Smooth muscle cell (in vitro differentiated cells): Measurements from ENCODE around the gene LRP1B. TPM values are rescaled to one million over a fixed set of nuclear protein-coding genes. Genes with fewer than 3 reads are reported as not detected.

Source experiments
- DNase-seq: peaks from one replicate; lab custom pipeline; 2025; ENCODE audit not compliant: unreplicated experiment; lab: John Stamatoyannopoulos, UW
- H2AFZ ChIP-seq: fragments of 200-600 bp; sonication (generic); 2 replicates; pipeline ENCODE4 v1.6.0; 2016; ENCODE audit warnings: antibody characterized with exemption, low read depth, mild to moderate bottlenecking
- H3F3A ChIP-seq: fragments of 200-600 bp; sonication (generic); 2 replicates; pipeline ENCODE4 v1.6.0; 2017; ENCODE audit warnings: antibody characterized with exemption, low read depth
- H3K27ac ChIP-seq: fragments of 200-600 bp; sonication (generic); 2 replicates; pipeline ENCODE4 v1.5.1; 2016; ENCODE audit warnings: low read depth, mild to moderate bottlenecking
- H3K27me3 ChIP-seq: fragments of 200-600 bp; sonication (generic); 2 replicates; pipeline ENCODE4 v1.6.1; 2016; ENCODE audit warnings: low read depth, mild to moderate bottlenecking
- H3K36me3 ChIP-seq: fragments of 200-600 bp; sonication (generic); 2 replicates; pipeline ENCODE4 v1.5.1; 2016; ENCODE audit warnings: low read depth
- H3K4me1 ChIP-seq: fragments of 200-600 bp; sonication (generic); 2 replicates; pipeline ENCODE4 v1.5.1; 2016; ENCODE audit warnings: low read depth
- H3K4me2 ChIP-seq: fragments of 200-600 bp; sonication (generic); 2 replicates; pipeline ENCODE4 v1.6.0; 2016; ENCODE audit warnings: mild to moderate bottlenecking
- H3K4me3 ChIP-seq: fragments of 200-600 bp; sonication (generic); 2 replicates; pipeline ENCODE4 v1.5.1; 2016; ENCODE audit warnings: mild to moderate bottlenecking
- H3K79me2 ChIP-seq: fragments of 200-600 bp; sonication (generic); 2 replicates; pipeline ENCODE4 v1.6.0; 2016; ENCODE audit warnings: low read depth, mild to moderate bottlenecking
- H3K9ac ChIP-seq: fragments of 200-600 bp; sonication (generic); 2 replicates; pipeline ENCODE4 v1.6.0; 2016; ENCODE audit warnings: low read depth
- H3K9me3 ChIP-seq: fragments of 200-600 bp; sonication (generic); replicated peaks from 2 replicates; pipeline ENCODE4 v1.5.1; 2016; ENCODE audit warnings: low read depth
- H4K20me1 ChIP-seq: fragments of 200-600 bp; sonication (generic); 2 replicates; pipeline ENCODE4 v1.6.0; 2016; ENCODE audit warnings: low read depth
- CTCF ChIP-seq: fragments of 200-600 bp; sonication (generic); IDR thresholded peaks from 2 replicates; pipeline ENCODE4 v1.5.1; 2017; ENCODE audit warnings: borderline replicate concordance, mild to moderate bottlenecking, antibody characterized with exemption; ENCODE audit not compliant: insufficient read depth, poor library complexity, severe bottlenecking
- WGBS: methylation state at CpG from one replicate; pipeline ENCODE4 v1.1.7; 2016; ENCODE audit warnings: low lambda C conversion rate; 5-methylcytosine and 5-hydroxymethylcytosine counted together
- polyA plus RNA-seq: library from polyadenylated mRNA; unstranded; fragments of >200 nt; fragmentation: Nextera tagmentation; extraction: Ambion mirVana; gene quantifications from 2 replicates; pipeline ENCODE4 v1.2.1, GENCODE V29; 2016
- total RNA-seq: library from RNA; depleted of rRNA; stranded (reverse); fragments of >200 nt; gene quantifications from 2 replicates; pipeline ENCODE4 v1.2.3, GENCODE V29; 2014

LRP1B gene
- total and polyA plus RNA-seq, 2 experiments from 2014 or later: 0.08 to 2.9 TPM

- H3K27me3 ChIP-seq: no peaks in the 10 kb centered on the region
- TF ChIP-seq CTCF: no peak
- H3K36me3 ChIP-seq: no peaks in the 10 kb centered on the region
- WGBS: 34% methylated on average over 6 of the region's 6 CpGs
- no peaks in the 10 kb centered on the region for H3F3A ChIP-seq
- DNase-seq: no peak
- H3K4me2 ChIP-seq: peak overlapping the region; percentile 12
- no peak overlapping the region for H3K9ac ChIP-seq
- H3K9me3 ChIP-seq: no peaks in the 10 kb centered on the region
- H3K4me3 ChIP-seq: no peak overlapping the region
- peak overlapping the region; percentile 39 for H3K27ac ChIP-seq
- H3K4me1 ChIP-seq: no peaks in the 10 kb centered on the region
- H3K79me2 ChIP-seq: no peaks in the 10 kb centered on the region
- H4K20me1 ChIP-seq: no peaks in the 10 kb centered on the region
- peak overlapping the region; percentile 25 for H2AFZ ChIP-seq
Observed at GRCh38 chr2:141201016-141201565, 929.7 kb downstream of the LRP1B start.

GRCh38 chr2:141200191-141200590 lies 930.6 kb downstream of the LRP1B start:
- Histone ChIP-seq H2AFZ (no peak overlapping the region), H3F3A (peaks cover 5% of the 10 kb centered on the region), H3K27me3 (no peaks in the 10 kb centered on the region), H3K36me3 (no peaks in the 10 kb centered on the region), H3K27ac (peak overlapping the region; percentile 39), H3K79me2 (no peaks in the 10 kb centered on the region), H4K20me1 (no peaks in the 10 kb centered on the region), H3K4me1 (no peaks in the 10 kb centered on the region), H3K9me3 (no peaks in the 10 kb centered on the region), H3K4me3 (no peak overlapping the region), H3K4me2 (peak overlapping the region; percentile 12), H3K9ac (no peak overlapping the region)
- TF ChIP-seq CTCF: no peak
- WGBS: 52% methylated on average over 1 of the region's 1 CpG
- no peak for DNase-seq

GRCh38 chr2:141199711-141200110 lies 931.1 kb downstream of the LRP1B start:
- Histone ChIP-seq H3K36me3 (no peaks in the 10 kb centered on the region), H3K27me3 (no peaks in the 10 kb centered on the region), H3F3A (peaks cover 5% of the 10 kb centered on the region), H3K4me1 (no peaks in the 10 kb centered on the region), H3K27ac (peak overlapping the region; percentile 39), H3K9ac (no peak overlapping the region), H2AFZ (no peak overlapping the region), H3K79me2 (no peaks in the 10 kb centered on the region), H4K20me1 (no peaks in the 10 kb centered on the region), H3K9me3 (no peaks in the 10 kb centered on the region), H3K4me2 (peak overlapping the region; percentile 12), H3K4me3 (no peak overlapping the region)
- TF ChIP-seq CTCF: no peak
- no peak for DNase-seq

- no peaks in the 10 kb centered on the region for H4K20me1 ChIP-seq
- H3K9ac ChIP-seq: no peak overlapping the region
- no peak for TF ChIP-seq CTCF
- no peak overlapping the region for H3K4me2 ChIP-seq
- no peak for DNase-seq
- 71% methylated on average over 1 of the region's 1 CpG for WGBS
- H3K4me1 ChIP-seq: no peaks in the 10 kb centered on the region
- peak overlapping the region; percentile 31 for H3K27ac ChIP-seq
- H3K79me2 ChIP-seq: no peaks in the 10 kb centered on the region
- no peaks in the 10 kb centered on the region for H3K9me3 ChIP-seq
- H3K36me3 ChIP-seq: no peaks in the 10 kb centered on the region
- H2AFZ ChIP-seq: no peak overlapping the region
- peaks cover 5% of the 10 kb centered on the region for H3F3A ChIP-seq
- no peaks in the 10 kb centered on the region for H3K27me3 ChIP-seq
- no peak overlapping the region for H3K4me3 ChIP-seq
Observed at GRCh38 chr2:141195087-141195486, 935.7 kb downstream of the LRP1B start.
